RWPE2 (cell line): Measurements from ENCODE around the gene RELCH.

Experiments used
- ATAC-seq: fragments of 200-7000 bp; cut with Tn5 transposase; 3 replicates; pipeline ENCODE4 v1.9.1; 2021; ENCODE audit warnings: low read depth
- DNase-seq: peaks from one replicate; pipeline ENCODE4 v3.0.0-alpha.2; 2020; ENCODE audit warnings: low spot score
- H3K27ac ChIP-seq: fragments of 450-650 bp; 2 replicates; pipeline ENCODE4 v1.5.1; 2017; ENCODE audit warnings: mild to moderate bottlenecking; ENCODE audit not compliant: poor library complexity, severe bottlenecking
- H3K27me3 ChIP-seq: fragments of 250-450 bp; sonication (Bioruptor Pico); 2 replicates; pipeline ENCODE4 v1.5.1; 2021; ENCODE audit warnings: mild to moderate bottlenecking, moderate library complexity; ENCODE audit not compliant: insufficient read depth, poor library complexity, severe bottlenecking
- H3K36me3 ChIP-seq: fragments of 250-450 bp; sonication (Bioruptor Pico); 2 replicates; pipeline ENCODE4 v1.5.1; 2020; ENCODE audit warnings: low read depth, mild to moderate bottlenecking, moderate library complexity
- H3K4me1 ChIP-seq: fragments of 250-450 bp; sonication (Bioruptor Pico); 2 replicates; pipeline ENCODE4 v1.5.1; 2021; ENCODE audit warnings: mild to moderate bottlenecking, moderate library complexity; ENCODE audit not compliant: insufficient read depth, poor library complexity, severe bottlenecking
- H3K4me3 ChIP-seq: fragments of 250-450 bp; sonication (Bioruptor Pico); 2 replicates; pipeline ENCODE4 v1.5.1; 2021; ENCODE audit warnings: mild to moderate bottlenecking, moderate library complexity; ENCODE audit not compliant: severe bottlenecking
- H3K9me3 ChIP-seq: fragments of 250-450 bp; sonication (Bioruptor Pico); 2 replicates; pipeline ENCODE4 v1.5.1; 2021; ENCODE audit warnings: mild to moderate bottlenecking, moderate library complexity; ENCODE audit not compliant: severe bottlenecking
- TF ChIP-seq, protein P1 (sequence below): fragments of 450-650 bp; IDR thresholded peaks from one replicate; pipeline ENCODE4 v1.5.1; 2017; ENCODE audit warnings: mild to moderate bottlenecking, moderate library complexity; ENCODE audit not compliant: poor library complexity, severe bottlenecking

RELCH gene

DNA sequence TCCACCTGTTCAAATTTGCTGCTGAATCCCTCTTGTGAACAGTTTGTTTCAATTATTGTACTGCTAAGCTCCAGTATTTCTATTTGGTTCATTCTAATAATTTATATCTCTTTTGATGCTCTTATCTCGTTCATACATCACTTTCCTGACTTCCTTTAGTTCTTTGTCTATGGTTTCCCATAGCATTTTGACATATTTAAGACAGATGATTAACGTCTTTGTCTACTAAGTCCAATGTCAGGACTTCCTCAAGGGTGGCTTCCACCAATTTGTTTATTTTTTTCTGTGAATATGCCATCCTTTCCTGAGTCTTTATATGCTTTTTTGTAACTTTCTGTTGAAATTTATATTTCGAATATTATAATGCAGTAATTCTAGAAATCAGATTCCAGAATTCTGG lies 9.8 kb upstream of the RELCH start:
- Histone ChIP-seq H3K4me3 (no peak overlapping the region), H3K27ac (no peak overlapping the region), H3K4me1 (no peaks in the 10 kb centered on the region), H3K36me3 (no peaks in the 10 kb centered on the region), H3K9me3 (no peaks in the 10 kb centered on the region), H3K27me3 (no peaks in the 10 kb centered on the region)
- ATAC-seq (no peak), DNase-seq (no peak)
- TF ChIP-seq, protein P1, sequence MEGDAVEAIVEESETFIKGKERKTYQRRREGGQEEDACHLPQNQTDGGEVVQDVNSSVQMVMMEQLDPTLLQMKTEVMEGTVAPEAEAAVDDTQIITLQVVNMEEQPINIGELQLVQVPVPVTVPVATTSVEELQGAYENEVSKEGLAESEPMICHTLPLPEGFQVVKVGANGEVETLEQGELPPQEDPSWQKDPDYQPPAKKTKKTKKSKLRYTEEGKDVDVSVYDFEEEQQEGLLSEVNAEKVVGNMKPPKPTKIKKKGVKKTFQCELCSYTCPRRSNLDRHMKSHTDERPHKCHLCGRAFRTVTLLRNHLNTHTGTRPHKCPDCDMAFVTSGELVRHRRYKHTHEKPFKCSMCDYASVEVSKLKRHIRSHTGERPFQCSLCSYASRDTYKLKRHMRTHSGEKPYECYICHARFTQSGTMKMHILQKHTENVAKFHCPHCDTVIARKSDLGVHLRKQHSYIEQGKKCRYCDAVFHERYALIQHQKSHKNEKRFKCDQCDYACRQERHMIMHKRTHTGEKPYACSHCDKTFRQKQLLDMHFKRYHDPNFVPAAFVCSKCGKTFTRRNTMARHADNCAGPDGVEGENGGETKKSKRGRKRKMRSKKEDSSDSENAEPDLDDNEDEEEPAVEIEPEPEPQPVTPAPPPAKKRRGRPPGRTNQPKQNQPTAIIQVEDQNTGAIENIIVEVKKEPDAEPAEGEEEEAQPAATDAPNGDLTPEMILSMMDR = no peak

DNA sequence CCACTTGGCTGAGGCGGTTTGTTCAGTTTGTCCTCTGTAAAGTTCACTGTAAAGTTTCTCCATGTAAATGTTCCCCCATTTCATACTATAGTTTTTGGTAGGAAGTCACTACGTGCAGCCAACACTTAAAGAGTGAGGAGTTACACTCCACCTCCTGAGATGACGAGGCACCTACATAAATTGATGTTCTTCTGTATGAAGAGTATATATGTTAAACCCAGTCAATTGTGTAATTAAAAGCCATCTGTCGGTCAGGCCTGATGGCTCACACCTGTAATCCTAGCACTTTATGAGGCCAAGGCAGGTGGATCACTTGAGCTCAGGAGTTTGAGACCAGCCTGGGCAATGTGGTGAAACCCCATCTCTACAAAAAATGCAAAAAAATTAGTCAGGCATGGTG lies 7.8 kb upstream of the RELCH start:
- TF ChIP-seq, protein P1 = no peak
- Histone ChIP-seq H3K4me3 (no peak overlapping the region), H3K27ac (no peak overlapping the region), H3K27me3 (no peaks in the 10 kb centered on the region), H3K9me3 (no peaks in the 10 kb centered on the region), H3K36me3 (no peaks in the 10 kb centered on the region), H3K4me1 (no peaks in the 10 kb centered on the region)
- no peak for ATAC-seq
- DNase-seq = no peak

DNA sequence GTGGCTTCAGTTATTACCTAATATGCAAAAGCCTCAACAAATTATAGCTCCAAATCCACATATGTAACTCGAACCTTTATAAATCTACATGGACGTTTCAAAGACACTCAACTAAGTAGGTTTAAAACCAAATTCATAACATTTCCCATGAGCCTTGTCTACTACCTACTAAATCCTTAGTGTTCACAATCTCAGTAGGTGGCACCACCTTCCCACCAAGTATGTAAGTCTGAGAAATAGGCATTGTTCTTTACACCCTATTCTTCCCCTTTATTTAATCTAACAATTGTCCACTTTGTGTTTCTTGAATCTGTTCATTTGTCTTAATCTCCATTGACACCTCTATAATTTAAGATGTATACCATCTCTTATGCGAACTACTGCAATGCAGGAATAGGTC lies 4.8 kb upstream of the RELCH start:
- DNase-seq = no peak
- Histone ChIP-seq H3K27me3 (no peaks in the 10 kb centered on the region), H3K36me3 (no peaks in the 10 kb centered on the region), H3K4me1 (peaks cover 6% of the 10 kb centered on the region), H3K27ac (no peak overlapping the region), H3K4me3 (no peak overlapping the region), H3K9me3 (no peaks in the 10 kb centered on the region)
- no peak for ATAC-seq
- TF ChIP-seq, protein P1 = peak; percentile 6

DNA sequence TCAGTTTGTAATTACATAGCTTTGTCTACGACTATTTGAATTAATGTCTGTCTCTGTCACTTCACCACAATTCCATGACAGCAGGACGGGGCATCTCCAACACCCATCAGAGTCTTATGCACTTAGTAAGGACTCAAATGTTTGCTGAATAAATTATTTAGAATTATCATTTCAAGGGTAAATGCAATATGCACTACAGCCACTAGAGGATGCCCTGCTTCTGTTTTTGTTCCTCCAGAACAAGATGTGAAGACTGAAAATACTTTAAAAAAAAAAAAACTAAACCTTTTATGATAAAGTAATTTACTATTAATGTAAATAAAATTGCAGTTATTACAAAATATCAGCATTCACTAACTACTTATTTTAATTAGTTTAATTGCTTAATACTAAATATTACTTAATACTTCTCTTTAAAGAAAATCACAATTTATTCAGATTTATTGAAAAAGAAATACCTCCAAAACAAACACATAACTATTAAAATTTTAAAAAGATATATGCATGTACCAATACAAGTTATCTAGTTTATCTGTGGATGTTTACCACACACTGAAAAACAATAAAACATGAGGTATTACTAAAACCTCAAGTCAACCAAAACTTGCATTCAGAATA lies 3.4 kb upstream of the RELCH start:
- H3K4me1 ChIP-seq = peaks cover 6% of the 10 kb centered on the region
- DNase-seq (no peak), ATAC-seq (no peak)
- no peak overlapping the region for H3K27ac ChIP-seq
- H3K36me3 ChIP-seq = no peaks in the 10 kb centered on the region
- no peaks in the 10 kb centered on the region for H3K27me3 ChIP-seq
- H3K9me3 ChIP-seq = no peaks in the 10 kb centered on the region
- TF ChIP-seq, protein P1 = peak; percentile 99
- no peak overlapping the region for H3K4me3 ChIP-seq

DNA sequence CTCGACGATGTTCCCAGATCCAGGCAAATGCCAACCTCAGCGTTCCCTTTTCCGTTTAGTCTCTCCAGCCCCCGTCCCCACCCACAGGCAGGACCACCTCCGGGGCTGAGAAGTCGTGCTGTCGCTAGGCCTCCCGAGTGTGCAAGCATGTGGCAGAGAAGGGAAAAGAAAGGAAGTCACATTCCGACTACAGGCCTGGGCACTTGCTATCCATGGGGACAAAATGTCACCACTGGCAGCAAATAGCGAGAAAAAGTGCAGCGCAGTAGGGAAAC lies 619 bp upstream of the RELCH start:
- H3K9me3 ChIP-seq = no peaks in the 10 kb centered on the region
- no peaks in the 10 kb centered on the region for H3K27me3 ChIP-seq
- TF ChIP-seq, protein P1 = no peak
- peak; percentile 7 for ATAC-seq
- peaks cover 4% of the 10 kb centered on the region; the same call in 1 of the 2 replicates for H3K36me3 ChIP-seq
- peaks cover 12% of the 10 kb centered on the region for H3K4me1 ChIP-seq
- peak overlapping the region; percentile 60 for H3K27ac ChIP-seq
- DNase-seq = peak; percentile 38
- peak overlapping the region; percentile 85 for H3K4me3 ChIP-seq
